ENCODE results near the gene ITGA6. TPM values are rescaled to one million over a fixed set of nuclear protein-coding genes. Genes with fewer than 3 reads are reported as not detected.

Gene ITGA6
- total RNA-seq, 1 experiment from 2014 or later = 78.3 TPM

GRCh38 chr2:172446474-172447063 is 19.2 kb downstream of the ITGA6 start:
- Histone ChIP-seq H3K56ac (ENCODE audit: insufficient read length, low read depth, low read length) (no peak overlapping the region), H3T11ph (ENCODE audit: low read length) (no peak overlapping the region), H3K4ac (ENCODE audit: low read depth, low read length) (no peak overlapping the region), H3K4me2 (ENCODE audit: insufficient read depth, insufficient read length, low read length) (no peak overlapping the region), H3K9ac (ENCODE audit: extremely low read depth, insufficient read length, low read length) (no peak overlapping the region), H3K14ac (ENCODE audit: insufficient read depth, low read length) (no peak overlapping the region), H4K5ac (ENCODE audit: insufficient read length, low read depth, low read length) (no peak overlapping the region), H3K27me3 (ENCODE audit: insufficient read depth, low read length) (no peaks in the 10 kb centered on the region), H4K8ac (replicated peaks; ENCODE audit: insufficient read length, low read depth, low read length) (no peak overlapping the region), H3K18ac (ENCODE audit: insufficient read length, low read depth, low read length) (no peak overlapping the region), H2BK20ac (ENCODE audit: low read depth, low read length, poor library complexity, severe bottlenecking) (no peak overlapping the region), H3K4me1 (ENCODE audit: insufficient read depth, low read length) (peaks cover 8% of the 10 kb centered on the region), H3K27ac (ENCODE audit: insufficient read length, low read depth, low read length) (no peak overlapping the region), H2BK12ac (ENCODE audit: insufficient read length, low read depth, low read length) (no peak overlapping the region), H2BK5ac (ENCODE audit: insufficient read length, low read length) (no peak overlapping the region), H4K20me1 (ENCODE audit: control insufficient read depth, insufficient read depth, insufficient read length) (no peaks in the 10 kb centered on the region), H2AK5ac (ENCODE audit: insufficient read length, low read length) (no peak overlapping the region), H2BK120ac (ENCODE audit: low read depth, low read length, poor library complexity, severe bottlenecking) (no peak overlapping the region), H4K91ac (ENCODE audit: insufficient read length, low read depth, low read length) (no peak overlapping the region), H3K9me3 (ENCODE audit: control insufficient read depth, low read depth, low read length) (no peaks in the 10 kb centered on the region), H3K79me1 (ENCODE audit: insufficient read depth, low read depth, low read length, poor library complexity, severe bottlenecking) (no peaks in the 10 kb centered on the region), H2AFZ (ENCODE audit: low read length) (no peak overlapping the region), H3K79me2 (ENCODE audit: insufficient read depth, low read length) (peaks cover 19% of the 10 kb centered on the region), H3K23me2 (ENCODE audit: insufficient read length, low read depth, low read length, poor library complexity, severe bottlenecking) (no peaks in the 10 kb centered on the region), H2BK15ac (ENCODE audit: low read depth, low read length) (no peak overlapping the region), H3K23ac (ENCODE audit: insufficient read length, low read depth, low read length) (no peak overlapping the region)
- DNase-seq = no peak
- peaks cover 15 to 26% (median 22%) of the 10 kb centered on the region in 3 experiments; a peak in 6 of 7 replicates for H3K36me3 Mint-ChIP-seq (ENCODE audit: insufficient read depth in 1 of 3, low read depth in 3 of 3)
- no peak overlapping the region for H3K27ac Mint-ChIP-seq
- no peak overlapping the region for H3K4me3 Mint-ChIP-seq
- no peak for TF ChIP-seq CTCF (conservative IDR thresholded peaks at IDR 0.05)
- no peaks in the 10 kb centered on the region for H3K9me3 Mint-ChIP-seq
- no CpG with 5 or more reads among the region's 6 CpGs for WGBS (ENCODE audit: extremely low coverage, insufficient read length, low lambda C conversion rate)
- H3K4me1 Mint-ChIP-seq = peaks cover 45 to 60% of the 10 kb centered on the region in 2 experiments
- H3K27me3 Mint-ChIP-seq (ENCODE audit: low read depth) = no peaks in the 10 kb centered on the region

Measured in H9 (cell line).